Muscle of leg (tissue), 9 donors: ENCODE measurements around the gene NT5C3B. TPM values are rescaled to one million over a fixed set of nuclear protein-coding genes. Genes with fewer than 3 reads are reported as not detected.

Experiments
- polyA plus RNA-seq, 8 donors: library from polyadenylated mRNA; unstranded; fragments of 120-200 nt; gene quantifications; one replicate each; pipeline versions ENCODE4 v1.2.1 to v1.2.3, GENCODE V29; 2013; ENCODE audit warnings: inconsistent platforms in 1 of 8, low replicate concordance in 1 of 8; ENCODE audit not compliant: insufficient read length in 8 of 8, insufficient read depth in 1 of 8
- total RNA-seq: library from RNA; stranded (reverse); fragments of 120-200 nt; gene quantifications from one replicate; pipeline ENCODE4 v1.2.4, GENCODE V29; 2013

The NT5C3B gene
- total and polyA plus RNA-seq, 9 donors = 36.8 to 60.1 (median 48.1) TPM

Other genes with a start within 250 kb of the NT5C3B start
- 0.04 TPM for gene KRT14, start 249.3 kb downstream of the NT5C3B start, total RNA-seq
- gene KRT14, start 249.3 kb downstream of the NT5C3B start, polyA plus RNA-seq = 10 to 100 TPM in 1 of 8 donors, 1 to 10 TPM in 1, under 1 TPM in 5, not detected in 1; 0.24 to 49.4 (median 0.61) TPM
- gene KRT16, start 223.5 kb downstream of the NT5C3B start, total RNA-seq = not detected
- under 1 TPM in 1 of 8 donors, not detected in 7; 0.83 TPM for gene KRT16, start 223.5 kb downstream of the NT5C3B start, polyA plus RNA-seq
- gene KRT17, start 211.7 kb downstream of the NT5C3B start, total RNA-seq = 1.6 TPM
- 100 to 1,000 TPM in 1 of 8 donors, 10 to 100 TPM in 1, 1 to 10 TPM in 4, under 1 TPM in 2; 0.72 to 243 (median 1.6) TPM for gene KRT17, start 211.7 kb downstream of the NT5C3B start, polyA plus RNA-seq
- gene EIF1, start 147.3 kb downstream of the NT5C3B start, total RNA-seq = 224 TPM
- 100 to 1,000 TPM; 764 to 855 (median 812) TPM for gene EIF1, start 147.3 kb downstream of the NT5C3B start, polyA plus RNA-seq
- gene GAST, start 123.9 kb downstream of the NT5C3B start, total RNA-seq = not detected
- under 1 TPM in 1 of 8 donors, not detected in 7; 0.79 TPM for gene GAST, start 123.9 kb downstream of the NT5C3B start, polyA plus RNA-seq
- 0.04 TPM for gene HAP1, start 101.6 kb downstream of the NT5C3B start, total RNA-seq
- under 1 TPM in 4 of 8 donors, not detected in 4; 0.04 to 0.09 (median 0.05) TPM for gene HAP1, start 101.6 kb downstream of the NT5C3B start, polyA plus RNA-seq
- 18.6 TPM for gene JUP, start 49.5 kb downstream of the NT5C3B start, total RNA-seq
- gene JUP, start 49.5 kb downstream of the NT5C3B start, polyA plus RNA-seq = 10 to 100 TPM; 27.6 to 65.2 (median 37.3) TPM
- 39.7 TPM for gene P3H4, start 24.3 kb downstream of the NT5C3B start, total RNA-seq
- gene P3H4, start 24.3 kb downstream of the NT5C3B start, polyA plus RNA-seq = 10 to 100 TPM; 35.5 to 68.4 (median 47.0) TPM
- 141 TPM for gene FKBP10, start 23.2 kb downstream of the NT5C3B start, total RNA-seq
- 100 to 1,000 TPM; 113 to 226 (median 154) TPM for gene FKBP10, start 23.2 kb downstream of the NT5C3B start, polyA plus RNA-seq
- 0.09 TPM for gene KLHL10, start 1.6 kb upstream of the NT5C3B start, total RNA-seq
- gene KLHL10, start 1.6 kb upstream of the NT5C3B start, polyA plus RNA-seq = under 1 TPM in 7 of 8 donors, not detected in 1; 0.08 to 0.51 (median 0.23) TPM
- gene KLHL11, start 29.2 kb upstream of the NT5C3B start, total RNA-seq = 15.8 TPM
- gene KLHL11, start 29.2 kb upstream of the NT5C3B start, polyA plus RNA-seq = 1 to 10 TPM; 3.2 to 6.3 (median 5.2) TPM
- 39.6 TPM for gene ACLY, start 82.7 kb upstream of the NT5C3B start, total RNA-seq
- 10 to 100 TPM; 46.3 to 81.6 (median 60.5) TPM for gene ACLY, start 82.7 kb upstream of the NT5C3B start, polyA plus RNA-seq
- 0.44 TPM for gene ODAD4, start 94.4 kb upstream of the NT5C3B start, total RNA-seq
- 1 to 10 TPM in 3 of 8 donors, under 1 TPM in 5; 0.71 to 1.9 (median 0.97) TPM for gene ODAD4, start 94.4 kb upstream of the NT5C3B start, polyA plus RNA-seq
- gene CNP, start 130.6 kb upstream of the NT5C3B start, total RNA-seq = 25.8 TPM
- gene CNP, start 130.6 kb upstream of the NT5C3B start, polyA plus RNA-seq = 10 to 100 TPM; 38.8 to 77.5 (median 51.8) TPM
- gene DNAJC7, start 181.2 kb upstream of the NT5C3B start, total RNA-seq = 58.3 TPM
- gene DNAJC7, start 181.2 kb upstream of the NT5C3B start, polyA plus RNA-seq = 100 to 1,000 TPM in 4 of 8 donors, 10 to 100 TPM in 4; 87.0 to 113 (median 102) TPM
- 35.0 TPM for gene NKIRAS2, start 183.9 kb upstream of the NT5C3B start, total RNA-seq
- gene NKIRAS2, start 183.9 kb upstream of the NT5C3B start, polyA plus RNA-seq = 10 to 100 TPM; 36.7 to 55.8 (median 49.0) TPM
- gene C17orf113, start 214.4 kb upstream of the NT5C3B start, total RNA-seq = 1.5 TPM
- gene C17orf113, start 214.4 kb upstream of the NT5C3B start, polyA plus RNA-seq = 1 to 10 TPM in 7 of 8 donors, under 1 TPM in 1; 0.93 to 1.8 (median 1.3) TPM